CD4-positive, alpha-beta T cell treated with Interleukin-17A for 4 hours (primary cell): ENCODE results near the gene USP17L20.
"Not testable (repeated sequence)": the region's sequence is repeated elsewhere in the genome, so short reads cannot be mapped to it uniquely, and the experiment has no call there.

ENCODE experiments used
- DNase-seq: peaks from one replicate; pipeline ENCODE4 v3.0.0-alpha.2; 2020; ENCODE audit warnings: mixed read lengths

Gene USP17L20

DNA sequence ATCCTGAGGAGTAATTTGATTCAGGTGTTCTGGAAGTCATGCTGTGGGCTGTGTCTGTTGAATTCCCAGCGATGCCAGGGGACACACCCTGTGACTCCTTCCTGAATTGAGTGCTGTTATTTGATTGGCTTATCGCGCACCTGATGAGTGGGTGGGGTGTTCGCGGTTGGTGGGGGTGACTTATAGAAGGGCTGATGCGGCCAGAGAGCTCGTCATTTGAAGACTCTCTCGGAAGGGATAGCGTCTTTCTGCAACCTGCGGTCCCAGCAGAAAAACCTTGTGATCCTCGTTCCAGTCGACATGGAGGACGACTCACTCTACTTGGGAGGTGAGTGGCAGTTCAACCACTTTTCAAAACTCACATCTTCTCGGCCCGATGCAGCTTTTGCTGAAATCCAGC lies at the start of gene USP17L20:
TSS of gene USP17L20 (plus strand) at position 301 of the 400 bp plus-strand sequence. CDS start at position 301, 0 bp downstream.
- DNase-seq, result not testable (repeated sequence)

DNA sequence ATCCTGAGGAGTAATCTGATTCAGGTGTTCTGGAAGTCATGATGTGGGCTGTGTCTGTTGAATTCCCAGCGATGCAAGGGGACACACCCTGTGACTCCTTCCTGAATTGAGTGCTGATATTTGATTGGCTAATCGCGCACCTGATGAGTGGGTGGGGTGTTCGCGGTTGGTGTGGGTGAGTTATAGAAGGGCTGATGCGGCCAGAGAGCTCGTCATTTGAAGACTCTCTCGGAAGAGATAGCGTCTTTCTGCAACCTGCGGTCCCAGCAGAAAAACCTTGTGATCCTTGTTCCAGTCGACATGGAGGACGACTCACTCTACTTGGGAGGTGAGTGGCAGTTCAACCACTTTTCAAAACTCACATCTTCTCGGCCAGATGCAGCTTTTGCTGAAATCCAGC lies 47.6 kb upstream of the USP17L20 start, which contains the start of gene USP17L10:
TSS of gene USP17L10 (plus strand) at position 301 of the 400 bp plus-strand sequence. CDS start at position 301, 0 bp downstream.
- DNase-seq, result not testable (repeated sequence)

DNA sequence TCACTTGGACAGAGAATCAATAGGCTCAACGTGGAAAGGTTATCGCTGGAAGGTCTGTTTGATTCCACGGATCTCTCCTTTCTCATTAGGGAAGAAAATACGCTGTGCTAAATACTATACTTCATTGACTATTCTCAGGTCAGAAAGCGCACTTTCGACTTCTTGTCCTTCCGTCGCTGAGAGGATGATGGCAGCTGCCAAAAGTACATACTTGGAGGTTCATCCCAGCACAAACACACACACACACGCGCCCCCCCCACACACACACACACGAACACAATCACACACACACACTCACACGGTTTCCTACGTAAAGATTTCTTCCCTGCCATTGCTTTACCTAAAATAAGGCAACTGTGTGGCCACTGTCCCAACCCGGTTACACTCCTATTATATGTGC lies 43.2 kb upstream of the USP17L20 start:
- DNase-seq, result not testable (repeated sequence)

GRCh38 chr4:9215105-9215504 lies 42.8 kb upstream of the USP17L20 start, which contains the start of gene USP17L11:
Gene USP17L11 (plus strand): TSS chr4:9215405. CDS start chr4:9215405, 0 bp downstream.
- DNase-seq, result not testable (repeated sequence)

DNA sequence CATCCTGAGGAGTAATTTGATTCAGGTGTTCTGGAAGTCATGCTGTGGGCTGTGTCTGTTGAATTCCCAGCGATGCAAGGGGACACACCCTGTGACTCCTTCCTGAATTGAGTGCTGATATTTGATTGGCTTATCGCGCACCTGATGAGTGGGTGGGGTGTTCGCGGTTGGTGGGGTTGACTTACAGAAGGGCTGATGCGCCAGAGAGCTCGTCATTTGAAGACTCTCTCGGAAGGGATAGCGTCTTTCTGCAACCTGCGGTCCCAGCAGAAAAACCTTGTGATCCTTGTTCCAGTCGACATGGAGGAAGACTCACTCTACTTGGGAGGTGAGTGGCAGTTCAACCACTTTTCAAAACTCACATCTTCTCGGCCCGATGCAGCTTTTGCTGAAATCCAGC lies 38.1 kb upstream of the USP17L20 start, which contains the start of gene USP17L12:
TSS of gene USP17L12 (plus strand) at position 301 of the 400 bp plus-strand sequence. CDS start at position 301, 0 bp downstream.
- not testable (repeated sequence) for DNase-seq

DNA sequence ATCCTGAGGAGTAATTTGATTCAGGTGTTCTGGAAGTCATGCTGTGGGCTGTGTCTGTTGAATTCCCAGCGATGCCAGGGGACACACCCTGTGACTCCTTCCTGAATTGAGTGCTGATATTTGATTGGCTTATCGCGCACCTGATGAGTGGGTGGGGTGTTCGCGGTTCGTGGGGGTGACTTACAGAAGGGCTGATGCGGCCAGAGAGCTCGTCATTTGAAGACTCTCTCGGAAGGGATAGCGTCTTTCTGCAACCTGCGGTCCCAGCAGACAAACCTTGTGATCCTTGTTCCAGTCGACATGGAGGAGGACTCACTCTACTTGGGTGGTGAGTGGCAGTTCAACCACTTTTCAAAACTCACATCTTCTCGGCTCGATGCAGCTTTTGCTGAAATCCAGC lies 33.3 kb upstream of the USP17L20 start, which contains the start of gene USP17L13:
TSS of gene USP17L13 (plus strand) at position 301 of the 400 bp plus-strand sequence. CDS start at position 301, 0 bp downstream.
- DNase-seq, result not testable (repeated sequence)

DNA sequence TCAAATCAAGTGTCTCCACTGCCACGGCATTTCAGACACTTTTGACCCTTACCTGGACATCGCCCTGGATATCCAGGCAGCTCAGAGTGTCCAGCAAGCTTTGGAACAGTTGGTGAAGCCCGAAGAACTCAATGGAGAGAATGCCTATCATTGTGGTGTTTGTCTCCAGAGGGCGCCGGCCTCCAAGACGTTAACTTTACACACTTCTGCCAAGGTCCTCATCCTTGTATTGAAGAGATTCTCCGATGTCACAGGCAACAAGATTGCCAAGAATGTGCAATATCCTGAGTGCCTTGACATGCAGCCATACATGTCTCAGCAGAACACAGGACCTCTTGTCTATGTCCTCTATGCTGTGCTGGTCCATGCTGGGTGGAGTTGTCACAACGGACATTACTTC lies 27.7 kb upstream of the USP17L20 start:
- DNase-seq, result not testable (repeated sequence)

DNA sequence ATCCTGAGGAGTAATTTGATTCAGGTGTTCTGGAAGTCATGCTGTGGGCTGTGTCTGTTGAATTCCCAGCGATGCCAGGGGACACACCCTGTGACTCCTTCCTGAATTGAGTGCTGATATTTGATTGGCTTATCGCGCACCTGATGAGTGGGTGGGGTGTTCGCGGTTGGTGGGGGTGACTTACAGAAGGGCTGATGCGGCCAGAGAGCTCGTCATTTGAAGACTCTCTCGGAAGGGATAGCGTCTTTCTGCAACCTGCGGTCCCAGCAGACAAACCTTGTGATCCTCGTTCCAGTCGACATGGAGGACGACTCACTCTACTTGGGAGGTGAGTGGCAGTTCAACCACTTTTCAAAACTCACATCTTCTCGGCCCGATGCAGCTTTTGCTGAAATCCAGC lies 23.8 kb upstream of the USP17L20 start, which contains the start of gene USP17L15:
TSS of gene USP17L15 (plus strand) at position 301 of the 400 bp plus-strand sequence. CDS start at position 301, 0 bp downstream.
- not testable (repeated sequence) for DNase-seq

GRCh38 chr4:9238461-9238860 lies 19.5 kb upstream of the USP17L20 start:
- DNase-seq, result not testable (repeated sequence)

DNA sequence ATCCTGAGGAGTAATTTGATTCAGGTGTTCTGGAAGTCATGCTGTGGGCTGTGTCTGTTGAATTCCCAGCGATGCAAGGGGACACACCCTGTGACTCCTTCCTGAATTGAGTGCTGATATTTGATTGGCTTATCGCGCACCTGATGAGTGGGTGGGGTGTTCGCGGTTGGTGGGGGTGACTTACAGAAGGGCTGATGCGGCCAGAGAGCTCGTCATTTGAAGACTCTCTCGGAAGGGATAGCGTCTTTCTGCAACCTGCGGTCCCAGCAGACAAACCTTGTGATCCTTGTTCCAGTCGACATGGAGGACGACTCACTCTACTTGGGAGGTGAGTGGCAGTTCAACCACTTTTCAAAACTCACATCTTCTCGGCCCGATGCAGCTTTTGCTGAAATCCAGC lies 14.3 kb upstream of the USP17L20 start, which contains the start of gene USP17L17:
TSS of gene USP17L17 (plus strand) at position 301 of the 400 bp plus-strand sequence. CDS start at position 301, 0 bp downstream.
- not testable (repeated sequence) for DNase-seq

GRCh38 chr4:9247953-9248680 lies 9.8 kb upstream of the USP17L20 start, which contains the start of gene USP17L18:
Gene USP17L18 (plus strand): TSS chr4:9248630. CDS start chr4:9248630, 0 bp downstream.
- DNase-seq, result not testable (repeated sequence)

DNA sequence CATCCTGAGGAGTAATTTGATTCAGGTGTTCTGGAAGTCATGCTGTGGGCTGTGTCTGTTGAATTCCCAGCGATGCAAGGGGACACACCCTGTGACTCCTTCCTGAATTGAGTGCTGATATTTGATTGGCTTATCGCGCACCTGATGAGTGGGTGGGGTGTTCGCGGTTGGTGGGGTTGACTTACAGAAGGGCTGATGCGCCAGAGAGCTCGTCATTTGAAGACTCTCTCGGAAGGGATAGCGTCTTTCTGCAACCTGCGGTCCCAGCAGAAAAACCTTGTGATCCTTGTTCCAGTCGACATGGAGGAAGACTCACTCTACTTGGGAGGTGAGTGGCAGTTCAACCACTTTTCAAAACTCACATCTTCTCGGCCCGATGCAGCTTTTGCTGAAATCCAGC lies 4.8 kb upstream of the USP17L20 start, which contains the start of gene USP17L19:
TSS of gene USP17L19 (plus strand) at position 301 of the 400 bp plus-strand sequence. CDS start at position 301, 0 bp downstream.
- DNase-seq, result not testable (repeated sequence)

DNA sequence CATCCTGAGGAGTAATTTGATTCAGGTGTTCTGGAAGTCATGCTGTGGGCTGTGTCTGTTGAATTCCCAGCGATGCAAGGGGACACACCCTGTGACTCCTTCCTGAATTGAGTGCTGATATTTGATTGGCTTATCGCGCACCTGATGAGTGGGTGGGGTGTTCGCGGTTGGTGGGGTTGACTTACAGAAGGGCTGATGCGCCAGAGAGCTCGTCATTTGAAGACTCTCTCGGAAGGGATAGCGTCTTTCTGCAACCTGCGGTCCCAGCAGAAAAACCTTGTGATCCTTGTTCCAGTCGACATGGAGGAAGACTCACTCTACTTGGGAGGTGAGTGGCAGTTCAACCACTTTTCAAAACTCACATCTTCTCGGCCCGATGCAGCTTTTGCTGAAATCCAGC lies 4.6 kb downstream of the USP17L20 start, which contains the start of gene USP17L21:
TSS of gene USP17L21 (plus strand) at position 301 of the 400 bp plus-strand sequence. CDS start at position 301, 0 bp downstream.
- not testable (repeated sequence) for DNase-seq

- DNase-seq, result not testable (repeated sequence)
Observed at GRCh38 chr4:9267319-9267718, 9.4 kb downstream of the USP17L20 start, which contains the start of gene USP17L22. Gene USP17L22 (plus strand): TSS chr4:9267619. CDS start chr4:9267619, 0 bp downstream.

DNA sequence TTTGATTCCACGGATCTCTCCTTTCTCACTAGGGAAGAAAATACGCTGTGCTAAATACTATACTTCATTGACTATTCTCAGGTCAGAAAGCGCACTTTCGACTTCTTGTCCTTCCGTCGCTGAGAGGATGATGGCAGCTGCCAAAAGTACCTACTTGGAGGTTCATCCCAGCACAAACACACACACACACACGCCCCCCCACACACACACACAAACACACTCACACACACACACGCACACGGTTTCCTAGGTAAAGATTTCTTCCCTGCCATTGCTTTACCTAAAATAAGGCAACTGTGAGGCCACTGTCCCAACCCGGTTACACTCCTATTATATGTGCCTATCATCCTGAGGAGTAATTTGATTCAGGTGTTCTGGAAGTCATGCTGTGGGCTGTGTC lies 13.8 kb downstream of the USP17L20 start:
- DNase-seq, result not testable (repeated sequence)
